A549 (cell line): Measurements from ENCODE around the gene MAP3K14. TPM values are rescaled to one million over a fixed set of nuclear protein-coding genes. Genes with fewer than 3 reads are reported as not detected.

ENCODE experiments used
- ATAC-seq, 2 experiments: fragments of 200-7000 bp in 1 of 2; fragments of >200 bp in 1 of 2; cut with Nextera tagmentation in 1 of 2; cut with Tn5 transposase in 1 of 2; 3 replicates each; pipeline versions ENCODE4 v1.8.0 to v1.9.1; 2018 to 2020; ENCODE audit warnings: mild to moderate bottlenecking in 1 of 2, moderate library complexity in 1 of 2
- CTCF ChIA-PET: fragments of 300-600 bp; sonication (Branson Sonifier 250); formaldehyde crosslinking; extraction: SDS; loops from one replicate; lab custom pipeline; 2021; ENCODE audit warnings: antibody characterized with exemption, inconsistent platforms; lab: Yijun Ruan, JAX
- POLR2A ChIA-PET: fragments of 350-600 bp; formaldehyde crosslinking; extraction: SDS; loops from one replicate; lab custom pipeline; 2021; ENCODE audit warnings: antibody characterized with exemption, inconsistent platforms; lab: Yijun Ruan, JAX
- DNase-seq, 2 experiments: peaks; one replicate each; pipeline versions ENCODE4 v3.0.0 to v3.0.0-alpha.2; 2011 to 2016; ENCODE audit warnings: low read depth in 1 of 2, low spot score in 1 of 2
- FAIRE-seq: peaks from 2 replicates; lab custom pipeline; 2011; peaks lifted over from hg19 to GRCh38; lab: Jason Lieb, UNC
- H3K27ac ChIP-seq, 2 experiments: fragments of >200 bp; sonication (Bioruptor Twin); formaldehyde crosslinking; 3 replicates each; pipeline ENCODE4 v1.5.1; 2016 to 2017
- H3K4me1 ChIP-seq: fragments of >200 bp; sonication (Bioruptor Twin); formaldehyde crosslinking; 3 replicates; pipeline ENCODE4 v1.6.1; 2016
- H3K4me2 ChIP-seq: fragments of >200 bp; sonication (Bioruptor Twin); formaldehyde crosslinking; 3 replicates; pipeline ENCODE4 v1.6.1; 2016
- H3K4me3 ChIP-seq: fragments of >200 bp; sonication (Bioruptor Twin); formaldehyde crosslinking; 3 replicates; pipeline ENCODE4 v1.5.1; 2016
- H3K9me3 ChIP-seq: fragments of >200 bp; sonication (Bioruptor Twin); formaldehyde crosslinking; 3 replicates; pipeline ENCODE4 v1.6.1; 2016
- FOSB ChIP-seq: fragments of 250-450 bp; sonication (Bioruptor Pico); IDR thresholded peaks from 2 replicates; pipeline ENCODE4 v1.5.0; 2020; ENCODE audit warnings: mild to moderate bottlenecking, moderate library complexity
- FOSL2 ChIP-seq, 2 experiments: fragments of 450-650 bp in 1 of 2; fragments of >200 bp in 1 of 2; sonication (Bioruptor Twin) in 1 of 2; formaldehyde crosslinking; IDR thresholded peaks; 2 replicates each; pipeline versions ENCODE4 v1.5.0 to v1.6.1; 2016 to 2020; ENCODE audit warnings: mild to moderate bottlenecking in 1 of 2, moderate library complexity in 1 of 2
- JUN ChIP-seq, 2 experiments: fragments of >200 bp; sonication (Bioruptor Twin); formaldehyde crosslinking; IDR thresholded peaks; 2 replicates in 1 of 2; 3 replicates in 1 of 2; pipeline ENCODE4 v1.6.1; 2016 to 2017
- MAZ ChIP-seq: fragments of 150-350 bp; IDR thresholded peaks from 2 replicates; pipeline ENCODE4 v1.6.1; 2014; ENCODE audit warnings: antibody characterized with exemption, low read depth, low read length, borderline replicate concordance
- NR3C1 ChIP-seq: fragments of >200 bp; sonication (Bioruptor Twin); formaldehyde crosslinking; IDR thresholded peaks from 3 replicates; pipeline ENCODE4 v1.6.1; 2017
- PBX3 ChIP-seq: IDR thresholded peaks from 2 replicates; pipeline ENCODE4 v1.6.1; 2012
- PHF8 ChIP-seq: fragments of 200-600 bp; sonication (generic); IDR thresholded peaks from 2 replicates; pipeline ENCODE4 v1.6.1; 2016; ENCODE audit warnings: low read depth, mild to moderate bottlenecking, antibody characterized with exemption, moderate library complexity, borderline replicate concordance
- POLR2AphosphoS2 ChIP-seq: conservative IDR thresholded peaks from 2 replicates; pipeline ENCODE4 v1.6.1; 2012; ENCODE audit warnings: low read length, improper control_type of control experiment, inconsistent platforms
- RARB ChIP-seq: fragments of 250-450 bp; sonication (Bioruptor Pico); IDR thresholded peaks from 2 replicates; pipeline ENCODE4 v1.8.0; 2021; ENCODE audit warnings: mild to moderate bottlenecking, moderate library complexity
- RFX5 ChIP-seq: fragments of 450-650 bp; IDR thresholded peaks from 2 replicates; pipeline ENCODE4 v1.7.1; 2014; ENCODE audit warnings: antibody characterized with exemption, mild to moderate bottlenecking, moderate library complexity
- SMC3 ChIP-seq: fragments of >200 bp; sonication (Bioruptor Twin); formaldehyde crosslinking; IDR thresholded peaks from 3 replicates; pipeline ENCODE4 v1.6.1; 2018; ENCODE audit warnings: inconsistent platforms
- TFCP2L1 ChIP-seq: fragments of 250-450 bp; sonication (Bioruptor Pico); IDR thresholded peaks from 2 replicates; pipeline ENCODE4 v1.5.0; 2021; ENCODE audit warnings: mild to moderate bottlenecking
- TP53 ChIP-seq: fragments of 250-450 bp; sonication (Bioruptor Pico); IDR thresholded peaks from 2 replicates; pipeline ENCODE4 v1.5.0; 2021; ENCODE audit warnings: mild to moderate bottlenecking, moderate library complexity
- ZC3H11A ChIP-seq: fragments of 450-650 bp; IDR thresholded peaks from 2 replicates; pipeline ENCODE4 v1.6.1; 2014; ENCODE audit warnings: antibody characterized with exemption, mild to moderate bottlenecking
- WGBS: methylation state at CpG from one replicate; pipeline ENCODE4 v1.1.6; 2017; ENCODE audit errors: missing lambda C conversion rate; 5-methylcytosine and 5-hydroxymethylcytosine counted together
- polyA plus RNA-seq, 4 experiments: library from polyadenylated mRNA; depleted of rRNA in 3 of 4; stranded (reverse); fragments of >200 nt; fragmentation: RNase III in 1 of 4; extraction: RNeasy Plus Mini Kit Qiagen cat#74134 plus additional on column Dnase treatment in 1 of 4; gene quantifications; 2 replicates in 3 of 4; 3 replicates in 1 of 4; pipeline ENCODE4 v1.2.3, GENCODE V29; 2011 to 2017

The MAP3K14 gene
- polyA plus RNA-seq, 2 of the 4 experiments (the other 2 are of a cell fraction): 9.1 to 34.5 TPM

- TF ChIP-seq PHF8: no peak
Observed at GRCh38 chr17:45263477-45263860, 53.4 kb downstream of the MAP3K14 start (continued).

- H3K4me2 ChIP-seq: no peak overlapping the region
- POLR2A ChIA-PET: no interaction called here
Observed at GRCh38 chr17:45262516-45263476, 54.0 kb downstream of the MAP3K14 start.

GRCh38 chr17:45261577-45262515 lies 55.0 kb downstream of the MAP3K14 start, which contains the start of gene SPATA32:
SPATA32 (minus strand) TSS chr17:45262094; CDS start chr17:45262016, 78 bp downstream.
- FAIRE-seq (no peak), DNase-seq (no peak), ATAC-seq (no peak)
- Histone ChIP-seq H3K4me2 (no peak within 1 kb of the TSS), H3K4me1 (peaks cover 46% of the 10 kb centered on the region), H3K27ac (peak within 1 kb of the TSS in 1 of 2 experiments; percentile 54; a peak in 3 of 6 replicates), H3K9me3 (no peaks in the 10 kb centered on the region), H3K4me3 (no peak within 1 kb of the TSS)
- WGBS: 94% methylated on average over 59 of the region's 68 CpGs
- TF ChIP-seq JUN (IDR thresholded peaks at IDR 0.05) (peak in 1 of 2 experiments; percentile 8; a peak in 1 of 5 replicates), SMC3 (no peak), POLR2AphosphoS2 (0 out of 2 replicates have a peak, but pooled peaks have one; percentile 65), PBX3 (0 out of 2 replicates have a peak, but pooled peaks have one; percentile 28)
- CTCF ChIA-PET: interaction anchor here (0.6 to 35.1 kb wide), 8 partner anchors 9 to 131 kb away, joined by 4 to 1378 read pairs (median 129); partner anchors contain the start of gene FMNL1
- POLR2A ChIA-PET: interaction anchor here (0.6 kb wide), 1 partner anchor 114 kb away, joined by 3 read pairs; no protein-coding TSS in a partner anchor

More at GRCh38 chr17:45262516-45263476, 54.0 kb downstream of the MAP3K14 start:
- H3K4me1 ChIP-seq: peaks cover 54% of the 10 kb centered on the region
- FAIRE-seq (no peak), DNase-seq (peak in 1 of 2 experiments; percentile 46), ATAC-seq (peak; percentile 9 to 12; a peak in 4 of 6 replicates)
- no peaks in the 10 kb centered on the region for H3K9me3 ChIP-seq
- 75% methylated on average over 16 of the region's 18 CpGs for WGBS
- 0 out of 2 replicates have a peak, but pooled peaks have one; percentile 16 for TF ChIP-seq RARB (CRISPR knock-in tag)
- TF ChIP-seq JUN (IDR thresholded peaks at IDR 0.05): peak; percentile 21 to 26; a peak in 2 of 5 replicates
- 0 out of 2 replicates have a peak, but pooled peaks have one; percentile 24 for TF ChIP-seq PBX3
- TF ChIP-seq ZC3H11A: no peak
- no peak overlapping the region for H3K4me3 ChIP-seq
- CTCF ChIA-PET: interaction anchor here (0.6 to 34.8 kb wide), 12 partner anchors 8 to 130 kb away, joined by 4 to 1120 read pairs (median 16); partner anchors contain the start of genes ACBD4 and FMNL1
- H3K27ac ChIP-seq: peak overlapping the region in 1 of 2 experiments; percentile 54; a peak in 3 of 6 replicates

GRCh38 chr17:45260204-45260783 lies 56.5 kb downstream of the MAP3K14 start:
- no peaks in the 10 kb centered on the region for H3K9me3 ChIP-seq
- H3K4me2 ChIP-seq: no peak overlapping the region
- no peak overlapping the region for H3K4me3 ChIP-seq
- peaks cover 39% of the 10 kb centered on the region for H3K4me1 ChIP-seq
- ATAC-seq: peak in 1 of 2 experiments; percentile 4; a peak in 2 of 6 replicates
- no peak for DNase-seq
- H3K27ac ChIP-seq: peak overlapping the region in 1 of 2 experiments; percentile 2; a peak in 1 of 6 replicates
- 78% methylated on average over 7 of the region's 7 CpGs for WGBS
- FAIRE-seq: no peak
- TF ChIP-seq TFCP2L1 (CRISPR knock-in tag) (no peak), FOSB (CRISPR knock-in tag) (no peak), NR3C1 (no peak), MAZ (no peak), TP53 (CRISPR knock-in tag) (peak; percentile 62; the same call in 1 of the 2 replicates), FOSL2 (IDR thresholded peaks at IDR 0.05) (no peak), FOSL2 (CRISPR knock-in tag; IDR thresholded peaks at IDR 0.05) (no peak), RFX5 (no peak)
- ChIA-PET POLR2A (interaction anchor here (0.5 kb wide), 1 partner anchor 112 kb away, joined by 4 read pairs; the partner anchor contains the start of gene HEXIM1), CTCF (interaction anchor here (0.6 to 35.1 kb wide), 10 partner anchors 11 to 134 kb away, joined by 3 to 1378 read pairs (median 6); partner anchors contain the start of genes ACBD4 and FMNL1)
